Measurements from ENCODE around the gene METTL2A. TPM values are rescaled to one million over a fixed set of nuclear protein-coding genes. Genes with fewer than 3 reads are reported as not detected.
A peak's percentile ranks its signal among the peaks of the same experiment; 100 is the strongest.
"Not testable (repeated sequence)": the region's sequence is repeated elsewhere in the genome, so short reads cannot be mapped to it uniquely, and the experiment has no call there.

Gene METTL2A, protein sequence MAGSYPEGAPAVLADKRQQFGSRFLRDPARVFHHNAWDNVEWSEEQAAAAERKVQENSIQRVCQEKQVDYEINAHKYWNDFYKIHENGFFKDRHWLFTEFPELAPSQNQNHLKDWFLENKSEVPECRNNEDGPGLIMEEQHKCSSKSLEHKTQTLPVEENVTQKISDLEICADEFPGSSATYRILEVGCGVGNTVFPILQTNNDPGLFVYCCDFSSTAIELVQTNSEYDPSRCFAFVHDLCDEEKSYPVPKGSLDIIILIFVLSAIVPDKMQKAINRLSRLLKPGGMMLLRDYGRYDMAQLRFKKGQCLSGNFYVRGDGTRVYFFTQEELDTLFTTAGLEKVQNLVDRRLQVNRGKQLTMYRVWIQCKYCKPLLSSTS
- 36.8 and 38.7 TPM in 2 replicates for total RNA-seq (2014; rRNA removed; shearing (Covaris generic))

DNA sequence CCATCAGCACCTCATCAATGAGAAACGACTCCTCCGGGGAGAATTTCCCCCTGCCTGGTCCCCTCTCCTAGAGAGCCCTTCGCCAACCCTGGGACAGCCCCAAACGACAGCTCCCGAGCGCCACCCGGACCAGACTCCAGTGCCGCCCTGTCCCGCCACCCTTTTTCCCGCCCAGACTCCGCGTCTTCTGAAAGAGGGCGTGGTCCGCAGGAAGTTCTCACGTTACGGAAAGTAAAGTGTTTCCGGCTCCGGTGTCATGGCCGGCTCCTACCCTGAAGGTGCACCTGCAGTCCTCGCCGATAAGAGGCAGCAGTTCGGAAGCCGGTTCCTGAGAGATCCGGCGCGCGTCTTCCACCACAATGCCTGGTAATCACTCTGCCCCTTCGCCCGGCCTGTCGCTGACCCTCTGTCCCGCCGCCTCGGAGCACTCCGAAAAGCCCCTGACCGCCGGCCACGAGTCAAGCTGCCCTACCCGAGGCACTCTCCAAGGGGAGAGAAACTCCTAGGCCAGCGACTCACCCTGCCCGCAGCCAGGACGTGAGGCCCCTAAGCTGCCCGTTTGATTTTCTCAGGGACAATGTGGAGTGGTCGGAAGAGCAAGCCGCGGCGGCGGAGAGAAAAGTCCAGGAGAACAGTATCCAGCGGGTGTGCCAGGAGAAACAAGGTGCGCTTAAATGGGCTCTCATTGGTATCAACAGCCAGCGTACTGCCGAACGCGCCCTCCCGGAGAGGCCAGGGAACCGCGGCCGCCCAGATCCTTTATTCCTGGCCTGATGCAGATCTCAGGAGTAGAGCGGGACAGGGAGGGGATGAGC lies at the start of gene METTL2A:
METTL2A (plus strand) TSS at position 251 of the 815 bp plus-strand sequence; CDS start at position 257, 6 bp downstream.
- DNase-seq (ENCODE audit: low spot score): peak; percentile 87

DNA sequence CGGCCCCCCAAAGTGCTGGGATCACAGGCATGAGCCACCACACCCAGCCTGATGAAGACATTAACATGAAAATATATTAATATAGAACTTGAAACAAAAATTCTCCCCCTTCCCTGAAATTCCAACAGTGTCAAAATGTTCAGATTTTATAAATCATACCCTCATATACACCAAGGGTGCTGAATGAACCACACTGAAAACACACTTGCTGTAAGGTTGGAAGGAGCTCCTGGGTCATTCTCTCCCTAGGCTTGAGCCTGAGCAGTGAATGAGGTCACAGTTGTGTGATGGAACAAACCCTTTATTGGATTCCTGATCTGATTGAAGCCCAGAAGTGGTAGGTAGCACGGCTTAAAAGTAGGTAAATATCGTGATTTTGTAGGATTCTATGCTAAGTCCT lies 43.4 kb upstream of the METTL2A start, which contains the start of gene EFCAB3:
EFCAB3 (plus strand) TSS at position 301 of the 400 bp plus-strand sequence. CDS start 2,427 bp downstream, outside the sequence.
- DNase-seq (ENCODE audit: low spot score): no peak

DNA sequence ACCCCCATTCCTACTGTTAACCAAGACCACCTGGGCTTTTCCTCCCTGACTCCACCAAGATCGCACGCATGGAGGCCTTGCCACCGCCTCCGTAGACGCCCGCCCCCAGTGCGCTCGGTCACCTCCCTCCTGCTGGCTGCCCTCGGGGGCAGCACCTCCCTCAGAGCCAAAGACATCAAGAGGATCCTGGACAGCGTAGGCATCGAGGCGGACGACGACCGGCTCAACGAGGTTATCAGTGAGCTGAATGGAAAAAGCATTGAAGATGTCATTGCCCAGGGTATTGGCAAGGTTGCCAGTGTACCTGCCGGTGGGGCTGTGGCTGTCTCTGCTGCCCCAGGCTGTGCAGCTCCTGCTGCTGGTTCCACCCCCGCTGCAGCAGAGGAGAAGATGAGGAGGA lies 42.1 kb upstream of the METTL2A start:
- no peak for DNase-seq (ENCODE audit: low spot score)

DNA sequence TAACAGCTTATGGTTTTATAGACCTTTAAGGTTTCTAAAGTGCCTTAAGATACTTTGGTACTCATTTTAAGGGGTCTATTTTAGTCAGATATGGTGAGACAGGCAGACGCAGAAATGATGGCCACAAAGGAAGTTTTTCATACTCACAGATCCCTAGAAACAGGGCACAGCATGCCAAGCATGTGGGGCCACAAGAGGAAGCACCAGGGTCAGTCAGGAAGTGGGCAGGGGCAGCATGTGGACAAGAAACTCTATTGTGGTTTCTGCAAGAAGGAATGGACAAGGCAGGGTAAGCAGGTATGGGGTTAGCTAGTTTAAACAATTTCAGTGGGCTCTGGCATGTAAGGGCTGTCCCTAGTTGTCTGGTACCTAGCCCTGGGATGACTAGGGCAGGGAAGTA lies 34.8 kb upstream of the METTL2A start:
- DNase-seq (ENCODE audit: low spot score): no peak

DNA sequence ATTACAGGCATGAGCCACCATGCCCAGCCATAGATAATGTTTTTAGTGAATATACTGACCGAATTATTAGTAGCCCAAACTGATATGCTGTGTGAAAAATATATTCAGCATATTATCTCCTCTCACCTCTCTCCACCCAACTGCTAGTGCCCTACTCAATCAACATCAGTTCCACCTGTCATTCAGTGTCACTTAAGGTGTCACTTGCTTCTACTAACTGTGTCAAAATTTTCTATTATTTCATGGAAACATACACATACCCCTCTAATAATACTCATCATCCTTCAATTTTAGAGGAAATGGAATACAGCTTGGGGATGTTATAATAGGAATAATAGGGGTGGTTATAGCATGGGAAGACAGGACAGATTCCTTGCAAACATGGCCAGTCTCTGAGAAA lies 30.8 kb upstream of the METTL2A start:
- DNase-seq (ENCODE audit: low spot score): no peak

DNA sequence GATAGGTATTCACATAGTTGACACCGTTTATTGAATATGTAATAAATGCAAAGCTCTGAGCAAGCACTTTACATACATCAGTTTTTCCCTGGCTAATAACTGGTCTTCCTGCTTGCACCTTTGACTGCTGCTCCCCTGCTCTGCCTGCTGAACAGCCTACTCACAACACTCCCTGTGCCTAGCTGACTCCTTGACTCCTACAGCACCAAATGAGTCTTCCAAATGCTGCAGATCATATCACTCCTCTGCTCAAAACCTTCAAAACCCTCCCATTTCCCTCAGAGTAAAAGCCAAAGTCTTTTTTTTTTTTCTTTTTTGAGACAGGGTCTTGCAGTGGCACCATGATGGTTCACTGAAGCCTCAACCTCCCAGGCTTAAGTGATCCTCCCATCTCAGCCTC lies 24.8 kb upstream of the METTL2A start:
- no peak for DNase-seq (ENCODE audit: low spot score)

DNA sequence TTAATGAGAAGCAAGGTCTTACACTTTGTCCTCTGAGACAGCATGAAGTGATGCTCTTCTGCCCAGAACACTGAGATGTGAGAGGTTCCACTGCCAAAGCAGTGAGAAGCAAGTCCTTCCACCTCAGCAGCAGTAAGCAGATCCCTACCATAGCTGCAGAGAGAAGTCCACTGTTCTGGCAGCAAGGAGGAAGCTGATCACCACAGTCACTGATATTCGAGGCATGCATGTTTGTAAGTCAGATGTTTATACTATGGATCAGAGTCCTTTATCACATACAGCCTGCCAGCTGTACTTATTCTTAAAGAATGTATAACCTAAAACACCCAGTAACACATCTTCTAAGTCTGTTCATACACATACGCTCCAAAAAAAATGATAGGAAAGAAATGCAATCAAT lies 18.2 kb upstream of the METTL2A start:
- no peak for DNase-seq (ENCODE audit: low spot score)

DNA sequence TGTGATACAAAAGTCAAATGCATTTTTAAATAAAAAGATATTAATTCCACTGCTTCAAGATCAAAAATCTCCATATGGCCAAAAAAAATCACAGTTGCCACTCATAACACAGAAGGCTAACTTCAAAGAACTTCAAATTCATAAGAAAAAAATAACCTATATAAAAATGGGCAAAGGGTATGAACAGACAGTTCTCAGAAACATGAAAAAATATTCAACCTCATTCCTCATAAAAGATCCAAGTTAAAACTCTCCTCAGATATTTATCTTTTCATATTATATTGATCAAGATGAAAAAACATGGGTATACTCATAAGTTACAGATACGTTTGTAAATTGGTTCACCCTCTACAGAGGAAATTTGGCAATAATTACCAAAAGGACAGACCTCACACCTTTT lies 10.6 kb upstream of the METTL2A start:
- DNase-seq (ENCODE audit: low spot score): not testable (repeated sequence)

DNA sequence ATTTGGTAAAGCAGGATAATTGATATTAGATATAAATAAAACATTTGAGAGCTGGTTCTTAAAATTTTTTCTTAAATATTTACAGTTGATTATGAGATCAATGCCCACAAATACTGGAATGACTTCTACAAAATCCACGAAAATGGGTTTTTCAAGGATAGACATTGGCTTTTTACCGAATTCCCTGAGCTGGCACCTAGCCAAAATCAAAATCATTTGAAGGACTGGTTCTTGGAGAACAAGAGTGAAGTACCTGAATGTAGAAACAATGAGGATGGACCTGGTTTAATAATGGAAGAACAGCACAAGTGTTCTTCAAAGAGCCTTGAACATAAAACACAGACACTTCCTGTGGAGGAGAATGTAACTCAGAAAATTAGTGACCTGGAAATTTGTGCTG lies 2.5 kb downstream of the METTL2A start:
- DNase-seq (ENCODE audit: low spot score): not testable (repeated sequence)

DNA sequence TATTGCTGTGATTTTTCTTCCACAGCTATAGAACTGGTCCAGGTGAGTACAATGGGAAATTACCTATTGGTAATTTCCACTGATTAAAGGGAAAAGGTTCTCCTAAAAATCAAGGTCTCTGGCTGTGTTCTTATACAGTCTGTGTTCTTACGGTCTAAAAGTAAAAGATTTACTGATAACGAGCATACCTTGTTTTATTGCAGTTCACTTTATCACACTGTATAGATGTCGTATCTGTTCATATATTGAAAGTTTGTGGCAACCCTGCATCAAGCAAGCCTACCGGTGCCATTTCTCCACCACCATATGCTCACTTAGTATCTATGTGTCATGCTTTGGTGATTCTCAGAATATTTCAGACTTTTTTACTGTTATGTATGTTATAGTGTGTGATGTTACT lies 11.6 kb downstream of the METTL2A start:
- DNase-seq (ENCODE audit: low spot score): not testable (repeated sequence)

DNA sequence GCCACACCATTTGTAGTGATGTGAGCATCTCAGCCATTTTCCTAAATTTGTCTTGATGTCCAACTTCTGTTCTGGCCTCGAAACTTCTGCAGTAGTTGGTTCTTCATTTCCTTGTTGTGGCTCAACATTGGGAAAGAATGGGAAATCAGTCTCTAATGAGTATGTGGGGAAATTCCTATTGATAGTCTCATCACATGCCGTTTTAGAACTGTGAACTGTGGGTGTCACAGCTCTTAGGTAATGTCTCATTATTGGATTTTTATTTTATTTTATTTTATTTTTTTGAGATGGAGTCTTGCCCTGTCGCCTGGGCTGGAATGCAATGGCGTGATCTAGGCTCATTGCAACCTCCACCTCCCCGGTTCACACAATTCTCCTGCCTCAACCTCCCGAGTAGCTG lies 17.5 kb downstream of the METTL2A start:
- DNase-seq (ENCODE audit: low spot score): not testable (repeated sequence)

DNA sequence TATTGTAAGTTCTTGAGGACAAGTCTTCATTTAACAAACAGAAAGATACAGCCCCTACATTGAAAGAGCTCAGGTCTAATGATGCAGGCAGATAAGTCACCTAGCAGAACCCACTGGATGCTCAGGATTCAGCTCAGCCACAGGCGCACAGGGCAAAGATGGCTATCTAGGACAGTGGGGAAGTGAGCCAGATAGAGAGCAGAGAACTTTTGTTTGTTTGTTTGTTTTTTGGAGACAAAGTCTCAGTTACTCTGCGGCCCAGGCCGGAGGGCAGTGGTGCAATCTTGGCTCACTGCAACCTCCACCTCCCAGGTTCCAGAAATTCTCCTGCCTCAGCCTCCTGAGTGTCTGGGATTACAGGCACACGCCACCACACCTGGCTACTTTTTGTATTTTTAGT lies 20.4 kb downstream of the METTL2A start:
- DNase-seq (ENCODE audit: low spot score): no peak

DNA sequence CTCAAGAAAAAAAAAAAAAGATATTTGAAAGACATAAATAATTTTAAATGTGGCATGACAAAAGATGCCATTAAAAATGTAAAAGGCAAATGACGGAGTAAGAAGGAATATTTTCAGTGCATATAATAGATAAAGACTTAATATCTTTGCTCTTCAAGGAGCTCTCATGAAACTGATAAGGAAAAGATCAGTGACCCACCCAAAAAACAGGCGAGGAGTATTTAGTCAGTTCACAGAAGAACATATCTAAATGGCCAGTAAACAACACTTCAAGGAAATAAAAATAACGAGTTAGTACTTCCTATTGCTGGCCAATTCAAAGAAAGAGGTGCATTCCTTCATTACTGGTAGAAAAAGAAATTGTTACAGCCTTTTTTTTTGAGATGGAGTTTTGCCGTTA lies 22.1 kb downstream of the METTL2A start:
- DNase-seq (ENCODE audit: low spot score): not testable (repeated sequence)

DNA sequence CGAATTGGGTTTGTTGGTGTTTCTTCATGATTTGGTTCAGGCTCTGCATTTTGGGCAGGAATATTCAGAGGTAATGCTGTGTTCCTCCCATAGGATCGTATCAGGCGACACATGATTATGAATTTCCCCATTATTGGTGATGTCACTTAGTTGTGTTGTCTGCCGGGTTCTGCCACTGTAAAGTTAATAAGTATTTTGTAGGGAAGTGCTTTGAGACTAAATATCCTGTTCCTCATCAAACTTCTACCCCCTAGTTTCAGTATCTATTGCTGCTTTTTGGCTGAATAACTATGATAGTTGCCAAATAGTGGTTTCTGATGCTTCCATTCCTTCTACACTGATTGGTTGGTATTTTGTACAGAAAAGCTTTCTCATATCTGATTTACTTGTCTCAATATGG lies 28.5 kb downstream of the METTL2A start:
- not testable (repeated sequence) for DNase-seq (ENCODE audit: low spot score)

DNA sequence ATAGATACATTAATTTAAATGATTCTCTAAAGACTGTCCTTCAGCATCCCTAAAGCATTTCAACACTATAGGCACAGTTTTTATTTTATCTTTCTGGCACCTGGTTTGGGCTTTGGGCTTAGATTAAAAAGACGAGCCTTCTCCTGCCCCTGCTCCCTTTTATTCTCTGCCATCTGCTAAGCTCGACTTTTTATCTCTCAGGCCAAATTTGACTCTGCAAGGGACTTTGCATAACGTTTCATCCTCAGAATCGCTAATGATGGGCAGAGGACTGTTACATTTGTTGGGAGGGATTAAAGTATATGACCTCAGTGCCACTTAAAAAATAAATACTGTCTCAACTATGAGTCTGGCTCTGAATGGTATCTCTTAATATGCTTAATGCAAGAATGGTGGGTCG lies 29.3 kb downstream of the METTL2A start:
- not testable (repeated sequence) for DNase-seq (ENCODE audit: low spot score)

DNA sequence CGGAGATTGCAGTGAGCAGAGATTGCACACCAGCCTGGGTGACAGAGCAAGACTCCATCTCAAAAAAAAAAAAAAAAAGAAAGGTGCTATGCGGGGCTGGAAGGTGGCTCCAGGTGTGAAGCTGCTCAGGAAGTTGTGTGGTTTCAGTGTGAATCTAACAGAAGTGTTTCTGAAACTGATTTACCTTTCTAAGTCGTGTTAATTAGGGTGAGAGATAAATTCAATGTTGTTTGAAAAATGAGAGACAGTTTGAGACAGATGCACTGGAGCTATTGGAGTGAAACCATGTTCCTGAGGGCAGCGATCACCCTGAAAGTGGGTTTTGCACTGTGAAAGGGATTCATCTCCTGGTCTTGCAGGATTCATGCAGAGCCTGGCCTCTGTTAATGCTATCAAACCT lies 30.0 kb downstream of the METTL2A start:
- not testable (repeated sequence) for DNase-seq (ENCODE audit: low spot score)

DNA sequence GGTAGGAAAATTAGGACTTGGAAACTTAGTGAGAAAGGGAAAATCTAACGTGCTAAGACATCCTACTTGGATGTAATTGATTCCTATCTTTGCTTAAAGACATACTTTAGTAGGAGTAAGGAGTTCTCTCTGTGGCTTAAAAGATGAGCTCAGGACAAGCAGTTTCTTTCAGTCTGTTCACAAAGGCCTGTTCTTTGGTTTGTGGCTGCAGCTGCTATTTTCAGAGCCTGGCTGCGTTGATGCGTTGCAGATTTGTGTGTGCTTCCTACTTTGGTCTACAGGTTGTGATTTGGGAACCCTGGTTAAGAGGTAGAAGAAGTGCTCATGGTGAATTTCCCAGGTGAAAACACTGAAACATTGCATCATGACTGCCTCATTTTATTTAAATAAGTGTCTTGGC lies 30.4 kb downstream of the METTL2A start:
- not testable (repeated sequence) for DNase-seq (ENCODE audit: low spot score)

DNA sequence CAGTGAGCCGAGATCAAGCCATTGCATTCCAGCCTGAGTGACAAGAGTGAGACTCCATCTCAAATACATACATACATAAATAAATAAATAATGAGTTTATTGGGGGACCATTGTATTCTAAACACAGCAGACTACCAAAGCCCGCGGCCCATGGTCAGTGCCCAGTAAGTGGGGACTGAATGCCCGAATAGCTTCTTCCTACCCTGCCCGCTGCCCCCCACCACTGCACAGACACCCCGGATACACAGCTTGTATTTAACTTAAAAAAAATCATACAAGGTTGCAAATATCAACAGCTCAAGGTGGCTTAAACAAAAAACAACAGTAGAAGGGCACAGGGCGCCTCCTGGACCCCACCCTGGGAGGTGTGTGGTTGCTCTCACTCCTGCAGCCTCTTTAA lies 32.3 kb downstream of the METTL2A start:
- no peak for DNase-seq (ENCODE audit: low spot score)

DNA sequence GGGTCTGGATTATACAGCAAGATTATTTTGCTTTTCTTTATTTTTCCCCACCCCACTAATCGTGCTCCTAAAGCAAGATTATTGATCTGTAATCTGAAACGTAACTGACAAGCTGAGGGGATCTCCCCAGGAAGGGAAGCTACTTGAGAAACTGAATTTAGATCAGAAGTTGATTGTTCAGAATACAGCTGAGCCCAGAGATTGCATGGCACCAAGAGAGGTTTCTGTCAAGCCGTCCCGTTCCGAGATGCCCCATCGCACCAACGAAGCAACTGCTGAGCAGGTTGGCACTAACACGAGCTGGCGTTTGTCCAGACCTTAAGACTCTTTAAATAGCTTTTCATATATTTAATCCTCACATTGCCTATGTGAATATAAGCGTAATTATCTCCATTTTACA lies 34.8 kb downstream of the METTL2A start:
- not testable (repeated sequence) for DNase-seq (ENCODE audit: low spot score)

DNA sequence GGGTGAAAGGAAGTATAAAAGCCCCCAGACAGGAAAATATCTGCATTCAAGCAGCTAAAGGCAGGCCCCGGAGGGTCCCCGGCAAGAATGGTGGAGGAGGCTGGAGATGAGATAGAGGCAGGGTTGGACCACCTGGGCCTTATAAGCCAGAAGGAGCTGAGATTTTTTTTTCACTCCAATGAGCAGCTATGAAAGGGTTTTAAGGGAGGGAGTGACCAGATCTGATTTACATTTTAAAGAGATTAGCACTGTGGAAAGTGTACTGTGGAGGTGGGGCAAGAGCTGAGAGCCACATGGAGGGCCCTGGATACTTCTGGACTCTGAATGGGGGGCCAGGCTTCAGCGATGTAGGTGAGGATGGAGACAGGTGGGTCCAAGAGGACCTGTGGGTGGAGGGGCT lies 40.7 kb downstream of the METTL2A start:
- DNase-seq (ENCODE audit: low spot score): not testable (repeated sequence)

DNA sequence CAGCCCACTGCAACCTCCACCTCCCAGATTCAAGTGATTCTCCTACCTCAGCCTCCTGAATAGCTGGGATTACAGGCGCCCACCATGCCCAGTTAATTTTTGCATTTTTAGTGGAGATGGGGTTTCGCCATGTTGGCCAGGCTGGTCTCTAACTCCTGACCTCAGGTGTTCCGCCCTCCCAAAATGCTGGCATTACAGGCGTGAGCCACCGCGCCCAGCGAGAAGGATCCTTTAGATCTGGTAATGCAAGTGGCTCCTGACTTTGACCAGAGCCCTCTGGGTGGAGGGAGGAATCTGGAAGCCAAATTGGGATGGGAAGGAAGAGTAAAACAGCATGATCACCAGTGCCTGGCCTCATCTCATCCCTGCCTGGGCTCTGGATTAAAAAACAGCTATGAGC lies 41.6 kb downstream of the METTL2A start:
- DNase-seq (ENCODE audit: low spot score): not testable (repeated sequence)

DNA sequence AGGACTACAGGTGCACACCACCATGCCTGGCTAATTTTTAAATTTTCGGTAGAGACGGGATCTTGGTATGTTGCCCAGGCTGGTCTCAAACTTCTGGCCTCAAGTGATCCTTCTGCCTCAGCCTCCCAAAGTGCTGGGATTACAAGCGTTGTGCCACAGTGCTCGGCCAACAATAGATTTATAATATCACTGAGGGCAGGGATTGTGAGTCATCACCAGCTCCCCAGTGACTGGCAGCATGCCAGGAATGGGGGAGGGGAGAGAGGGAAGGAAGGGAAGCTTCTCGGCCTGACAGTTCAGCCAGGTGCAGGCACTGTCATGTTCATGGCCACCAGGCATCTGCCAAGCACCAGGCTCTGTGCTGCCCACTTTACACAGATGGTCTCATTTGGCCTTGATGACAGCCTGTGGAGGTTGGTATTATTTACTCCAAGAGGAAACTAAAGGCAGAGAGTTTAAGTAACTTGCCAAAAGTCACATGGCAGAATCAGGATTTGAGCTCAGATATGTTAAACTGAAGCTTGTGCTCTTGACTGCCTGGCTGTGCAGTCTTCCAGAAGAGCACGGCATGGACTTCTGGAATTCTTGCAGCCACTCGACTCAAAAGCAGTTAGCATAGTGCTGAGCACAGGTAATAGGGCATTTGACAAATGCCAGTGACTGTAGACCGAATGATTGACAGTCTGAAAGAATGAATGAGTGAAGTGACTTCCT lies 47.1 kb downstream of the METTL2A start:
- DNase-seq (ENCODE audit: low spot score): peak; percentile 85

Measured in A172 (cell line).